Hepatocyte (in vitro differentiated cells): ENCODE measurements around the gene CPEB3.

Source experiments
- CTCF ChIP-seq: fragments of 200-600 bp; sonication (generic); IDR thresholded peaks from 2 replicates; pipeline ENCODE4 v1.5.1; 2016; ENCODE audit warnings: antibody characterized with exemption, mild to moderate bottlenecking; ENCODE audit not compliant: poor library complexity
- EZH2 ChIP-seq: fragments of 200-600 bp; sonication (generic); IDR thresholded peaks from 2 replicates; pipeline ENCODE4 v1.6.1; 2016; ENCODE audit warnings: antibody characterized with exemption, mild to moderate bottlenecking, borderline replicate concordance
- EZH2phosphoT487 ChIP-seq: fragments of 200-600 bp; sonication (generic); IDR thresholded peaks from one replicate; pipeline ENCODE4 v1.6.1; 2018; ENCODE audit warnings: antibody characterized with exemption, mild to moderate bottlenecking, low read depth, moderate library complexity; ENCODE audit not compliant: unreplicated experiment, severe bottlenecking

DNA sequence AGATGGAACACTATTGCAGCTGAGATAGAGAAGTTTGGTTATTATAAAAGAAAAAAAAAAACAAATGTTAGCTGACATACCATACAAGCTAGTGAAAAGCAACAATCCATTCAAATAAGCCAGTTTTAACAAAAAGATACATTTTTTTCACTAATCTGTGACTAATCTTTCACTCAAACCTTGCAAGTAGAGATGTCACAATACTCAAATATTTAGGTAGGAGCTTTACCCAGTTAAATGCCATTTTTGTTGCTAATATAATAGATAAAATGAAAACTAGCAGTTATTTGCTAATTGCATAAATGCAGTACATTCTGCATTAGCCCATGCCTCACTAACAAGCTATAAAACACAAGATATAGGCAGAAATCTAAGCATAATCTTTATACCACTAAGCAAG lies 243.7 kb downstream of the CPEB3 start:
- TF ChIP-seq CTCF (no peak), EZH2 (no peak), EZH2phosphoT487 (no peak)
